ENCODE data around the gene GSDMA.

GSDMA gene

GRCh38 chr17:39979016-39979670 is 16.3 kb downstream of the GSDMA start:
- Histone ChIP-seq H4K12ac (ENCODE audit: low read depth, low read length) (no peak overlapping the region), H2BK12ac (ENCODE audit: low read length) (no peak overlapping the region), H3K36me3 (ENCODE audit: control insufficient read depth in 1 of 2, insufficient read depth in 2 of 2, low read length in 2 of 2) (peaks cover 3% of the 10 kb centered on the region in 2 experiments), H3K4me2 (ENCODE audit: low read length) (no peak overlapping the region), H3K9me3 (ENCODE audit: insufficient read depth, low read depth, low read length) (peaks cover 3% of the 10 kb centered on the region), H3K18ac (ENCODE audit: low read length) (no peak overlapping the region), H3K23ac (ENCODE audit: low read length) (no peak overlapping the region), H2BK5ac (ENCODE audit: low read depth, low read length, poor library complexity) (no peak overlapping the region), H3K4ac (ENCODE audit: low read depth, low read length) (no peak overlapping the region), H3K79me2 (ENCODE audit: control insufficient read depth, insufficient read depth, low read length, poor library complexity) (peaks cover 9% of the 10 kb centered on the region), H3K27me3 (ENCODE audit: insufficient read depth, low read length) (no peaks in the 10 kb centered on the region), H4K8ac (ENCODE audit: low read depth, low read length) (no peak overlapping the region), H3K4me3 (ENCODE audit: low read depth, low read length) (no peak overlapping the region), H3K79me1 (ENCODE audit: low read length) (peaks cover 9% of the 10 kb centered on the region), H2AFZ (ENCODE audit: insufficient read depth, low read length, poor library complexity) (no peak overlapping the region), H2AK5ac (ENCODE audit: low read length) (no peak overlapping the region), H3K14ac (ENCODE audit: low read length) (no peak overlapping the region), H2BK120ac (ENCODE audit: insufficient read depth, low read length, poor library complexity) (no peak overlapping the region), H4K91ac (ENCODE audit: low read depth, low read length) (no peak overlapping the region), H3K4me1 (ENCODE audit: control insufficient read depth in 1 of 2, insufficient read depth in 2 of 2, low read length in 2 of 2) (peaks cover 2 to 4% of the 10 kb centered on the region in 2 experiments), H3K9ac (ENCODE audit: low read length) (no peak overlapping the region), H3K27ac (ENCODE audit: low read depth, low read length) (no peak overlapping the region)
- peak; percentile 87 to 89 for DNase-seq
- WGBS (ENCODE audit: extremely low coverage, insufficient coverage, insufficient read length), result no CpG with 5 or more reads among the region's 5 CpGs

- Histone ChIP-seq H2AK5ac (ENCODE audit: low read length) (no peak overlapping the region), H2BK12ac (ENCODE audit: low read length) (no peak overlapping the region), H4K91ac (ENCODE audit: low read depth, low read length) (peak overlapping the region; percentile 5), H4K8ac (ENCODE audit: low read depth, low read length) (peak overlapping the region; percentile 70), H3K4me1 (ENCODE audit: control insufficient read depth in 1 of 2, insufficient read depth in 2 of 2, low read length in 2 of 2) (peaks cover 2 to 4% of the 10 kb centered on the region in 2 experiments), H3K14ac (ENCODE audit: low read length) (peak overlapping the region; percentile 13), H2BK120ac (ENCODE audit: insufficient read depth, low read length, poor library complexity) (peak overlapping the region; percentile 16), H3K9ac (ENCODE audit: low read length) (peak overlapping the region; percentile 77), H4K12ac (ENCODE audit: low read depth, low read length) (peak overlapping the region; percentile 21), H3K79me2 (ENCODE audit: control insufficient read depth, insufficient read depth, low read length, poor library complexity) (peaks cover 9% of the 10 kb centered on the region), H3K4ac (ENCODE audit: low read depth, low read length) (no peak overlapping the region), H3K23ac (ENCODE audit: low read length) (no peak overlapping the region), H3K79me1 (ENCODE audit: low read length) (peaks cover 9% of the 10 kb centered on the region), H3K18ac (ENCODE audit: low read length) (peak overlapping the region; percentile 34), H3K27ac (ENCODE audit: low read depth, low read length) (peak overlapping the region; percentile 37), H3K27me3 (ENCODE audit: insufficient read depth, low read length) (no peaks in the 10 kb centered on the region), H2AFZ (ENCODE audit: insufficient read depth, low read length, poor library complexity) (peak overlapping the region; percentile 55), H3K36me3 (ENCODE audit: control insufficient read depth in 1 of 2, insufficient read depth in 2 of 2, low read length in 2 of 2) (peaks cover 10 to 11% of the 10 kb centered on the region in 2 experiments), H2BK5ac (ENCODE audit: low read depth, low read length, poor library complexity) (no peak overlapping the region), H3K9me3 (ENCODE audit: insufficient read depth, low read depth, low read length) (peaks cover 3% of the 10 kb centered on the region), H3K4me3 (ENCODE audit: low read depth, low read length) (peak overlapping the region; percentile 65), H3K4me2 (ENCODE audit: low read length) (peak overlapping the region; percentile 99)
- no peak for DNase-seq
- no CpG with 5 or more reads among the region's 10 CpGs for WGBS (ENCODE audit: extremely low coverage, insufficient coverage, insufficient read length)
Observed at GRCh38 chr17:39979893-39980350, 17.1 kb downstream of the GSDMA start.

- H3K4me3 ChIP-seq (ENCODE audit: low read depth, low read length), result peak within 1 kb of the TSS; percentile 99
- H4K12ac ChIP-seq (ENCODE audit: low read depth, low read length), result peak within 1 kb of the TSS; percentile 91
- H2AK5ac ChIP-seq (ENCODE audit: low read length), result peak within 1 kb of the TSS; percentile 78
- peaks cover 2 to 4% of the 10 kb centered on the region in 2 experiments for H3K4me1 ChIP-seq (ENCODE audit: control insufficient read depth in 1 of 2, insufficient read depth in 2 of 2, low read length in 2 of 2)
- H3K9me3 ChIP-seq (ENCODE audit: insufficient read depth, low read depth, low read length), result peaks cover 3% of the 10 kb centered on the region
- peak within 1 kb of the TSS; percentile 77 for H2AFZ ChIP-seq (ENCODE audit: insufficient read depth, low read length, poor library complexity)
- H3K23ac ChIP-seq (ENCODE audit: low read length), result no peak within 1 kb of the TSS
- H2BK5ac ChIP-seq (ENCODE audit: low read depth, low read length, poor library complexity), result peak within 1 kb of the TSS; percentile 88
- peak within 1 kb of the TSS; percentile 77 for H4K8ac ChIP-seq (ENCODE audit: low read depth, low read length)
- peak within 1 kb of the TSS; percentile 96 for H3K4ac ChIP-seq (ENCODE audit: low read depth, low read length)
- peak within 1 kb of the TSS; percentile 73 for H3K18ac ChIP-seq (ENCODE audit: low read length)
- H3K4me2 ChIP-seq (ENCODE audit: low read length), result peak within 1 kb of the TSS; percentile 99
- H3K27ac ChIP-seq (ENCODE audit: low read depth, low read length), result peak within 1 kb of the TSS; percentile 82
- peaks cover 9% of the 10 kb centered on the region for H3K79me2 ChIP-seq (ENCODE audit: control insufficient read depth, insufficient read depth, low read length, poor library complexity)
- H3K14ac ChIP-seq (ENCODE audit: low read length), result peak within 1 kb of the TSS; percentile 99
- H3K36me3 ChIP-seq (ENCODE audit: control insufficient read depth in 1 of 2, insufficient read depth in 2 of 2, low read length in 2 of 2), result peaks cover 16 to 17% of the 10 kb centered on the region in 2 experiments
- no peaks in the 10 kb centered on the region for H3K27me3 ChIP-seq (ENCODE audit: insufficient read depth, low read length)
- WGBS (ENCODE audit: extremely low coverage, insufficient coverage, insufficient read length), result no CpG with 5 or more reads among the region's 84 CpGs
- peak; percentile 100 for DNase-seq
- H3K9ac ChIP-seq (ENCODE audit: low read length), result peak within 1 kb of the TSS; percentile 97
- peaks cover 9% of the 10 kb centered on the region for H3K79me1 ChIP-seq (ENCODE audit: low read length)
- peak within 1 kb of the TSS; percentile 88 for H2BK120ac ChIP-seq (ENCODE audit: insufficient read depth, low read length, poor library complexity)
- peak within 1 kb of the TSS; percentile 95 for H4K91ac ChIP-seq (ENCODE audit: low read depth, low read length)
- peak within 1 kb of the TSS; percentile 5 for H2BK12ac ChIP-seq (ENCODE audit: low read length)
Observed at GRCh38 chr17:39980351-39981206, 17.8 kb downstream of the GSDMA start, which contains the start of gene PSMD3. PSMD3 (plus strand) TSS chr17:39980807; CDS start chr17:39980971, 164 bp downstream.

GRCh38 chr17:39981207-39981741 is 18.5 kb downstream of the GSDMA start:
- Histone ChIP-seq H2AK5ac (ENCODE audit: low read length) (peak overlapping the region; percentile 78), H3K9ac (ENCODE audit: low read length) (peak overlapping the region; percentile 97), H3K27ac (ENCODE audit: low read depth, low read length) (peak overlapping the region; percentile 82), H3K79me1 (ENCODE audit: low read length) (peaks cover 9% of the 10 kb centered on the region), H3K36me3 (ENCODE audit: control insufficient read depth in 1 of 2, insufficient read depth in 2 of 2, low read length in 2 of 2) (peaks cover 21 to 23% of the 10 kb centered on the region in 2 experiments), H3K79me2 (ENCODE audit: control insufficient read depth, insufficient read depth, low read length, poor library complexity) (peaks cover 9% of the 10 kb centered on the region), H3K4me3 (ENCODE audit: low read depth, low read length) (peak overlapping the region; percentile 99), H2BK5ac (ENCODE audit: low read depth, low read length, poor library complexity) (peak overlapping the region; percentile 88), H3K14ac (ENCODE audit: low read length) (peak overlapping the region; percentile 99), H3K4me1 (ENCODE audit: control insufficient read depth in 1 of 2, insufficient read depth in 2 of 2, low read length in 2 of 2) (peaks cover 2 to 4% of the 10 kb centered on the region in 2 experiments), H2AFZ (ENCODE audit: insufficient read depth, low read length, poor library complexity) (no peak overlapping the region), H4K91ac (ENCODE audit: low read depth, low read length) (peak overlapping the region; percentile 95), H3K27me3 (ENCODE audit: insufficient read depth, low read length) (no peaks in the 10 kb centered on the region), H2BK120ac (ENCODE audit: insufficient read depth, low read length, poor library complexity) (peak overlapping the region; percentile 88), H4K8ac (ENCODE audit: low read depth, low read length) (peak overlapping the region; percentile 77), H2BK12ac (ENCODE audit: low read length) (peak overlapping the region; percentile 5), H3K4ac (ENCODE audit: low read depth, low read length) (peak overlapping the region; percentile 96), H3K4me2 (ENCODE audit: low read length) (peak overlapping the region; percentile 93), H3K23ac (ENCODE audit: low read length) (no peak overlapping the region), H3K9me3 (ENCODE audit: insufficient read depth, low read depth, low read length) (peaks cover 3% of the 10 kb centered on the region), H4K12ac (ENCODE audit: low read depth, low read length) (peak overlapping the region; percentile 91), H3K18ac (ENCODE audit: low read length) (peak overlapping the region; percentile 73)
- no CpG with 5 or more reads among the region's 15 CpGs for WGBS (ENCODE audit: extremely low coverage, insufficient coverage, insufficient read length)
- DNase-seq, result no peak

Data from trophoblast cell (in vitro differentiated cells and primary cell).